Endothelial cell of umbilical vein (primary cell): Measurements from ENCODE around the gene C1R.

Experiments used
- CTCF ChIP-seq, 2 donors: IDR thresholded peaks; 1 replicate in 1 of 2; 2 replicates in 1 of 2; pipeline ENCODE4 v1.5.1; 2011; ENCODE audit warnings: low read length in 2 of 2, mild to moderate bottlenecking in 2 of 2, moderate library complexity in 2 of 2, control low read depth in 1 of 2, inconsistent platforms in 1 of 2, low read depth in 1 of 2; ENCODE audit not compliant: insufficient read depth in 1 of 2; ENCODE audit errors: extremely low read depth in 1 of 2
- EZH2 ChIP-seq: IDR thresholded peaks from 2 replicates; pipeline ENCODE4 v1.6.1; 2012; ENCODE audit warnings: borderline replicate concordance, low read depth, mild to moderate bottlenecking, moderate library complexity, low read length, inconsistent platforms; ENCODE audit not compliant: severe bottlenecking
- JUN ChIP-seq: IDR thresholded peaks from 2 replicates; pipeline ENCODE4 v1.6.1; 2011; ENCODE audit warnings: borderline replicate concordance, low read depth; ENCODE audit not compliant: insufficient read length, insufficient read depth
- MAX ChIP-seq: IDR thresholded peaks from 2 replicates; pipeline ENCODE4 v1.6.1; 2011; ENCODE audit not compliant: insufficient read depth, insufficient read length
- POLR2A ChIP-seq: IDR thresholded peaks from 2 replicates; pipeline ENCODE4 v1.6.1; 2012; ENCODE audit warnings: low read depth, mild to moderate bottlenecking, control low read depth, low read length
- POLR2AphosphoS5 ChIP-seq: IDR thresholded peaks from 2 replicates; pipeline ENCODE4 v1.6.1; 2012; ENCODE audit warnings: low read depth, mild to moderate bottlenecking, control low read depth, low read length, moderate library complexity; ENCODE audit not compliant: insufficient read depth

GRCh38 chr12:7067096-7067495 lies 25.1 kb downstream of the C1R start:
- TF ChIP-seq CTCF (IDR thresholded peaks at IDR 0.05; ENCODE audit: extremely low read depth in 1 of 2, insufficient read depth in 1 of 2, low read depth in 1 of 2, low read length in 2 of 2) (no peak), EZH2 (no peak), POLR2AphosphoS5 (no peak), POLR2A (no peak), MAX (no peak), JUN (no peak)
